Hepatocyte (in vitro differentiated cells): ENCODE results near the gene CTDSP2.

ENCODE experiments used
- EZH2 ChIP-seq: fragments of 200-600 bp; sonication (generic); IDR thresholded peaks from 2 replicates; pipeline ENCODE4 v1.6.1; 2016; ENCODE audit warnings: antibody characterized with exemption, mild to moderate bottlenecking, borderline replicate concordance
- EZH2phosphoT487 ChIP-seq: fragments of 200-600 bp; sonication (generic); IDR thresholded peaks from one replicate; pipeline ENCODE4 v1.6.1; 2018; ENCODE audit warnings: antibody characterized with exemption, mild to moderate bottlenecking, low read depth, moderate library complexity; ENCODE audit not compliant: unreplicated experiment, severe bottlenecking
- TF ChIP-seq, protein P1 (sequence below): fragments of 200-600 bp; sonication (generic); IDR thresholded peaks from 2 replicates; pipeline ENCODE4 v1.5.1; 2016; ENCODE audit warnings: antibody characterized with exemption, mild to moderate bottlenecking; ENCODE audit not compliant: poor library complexity

- TF ChIP-seq, protein P1, sequence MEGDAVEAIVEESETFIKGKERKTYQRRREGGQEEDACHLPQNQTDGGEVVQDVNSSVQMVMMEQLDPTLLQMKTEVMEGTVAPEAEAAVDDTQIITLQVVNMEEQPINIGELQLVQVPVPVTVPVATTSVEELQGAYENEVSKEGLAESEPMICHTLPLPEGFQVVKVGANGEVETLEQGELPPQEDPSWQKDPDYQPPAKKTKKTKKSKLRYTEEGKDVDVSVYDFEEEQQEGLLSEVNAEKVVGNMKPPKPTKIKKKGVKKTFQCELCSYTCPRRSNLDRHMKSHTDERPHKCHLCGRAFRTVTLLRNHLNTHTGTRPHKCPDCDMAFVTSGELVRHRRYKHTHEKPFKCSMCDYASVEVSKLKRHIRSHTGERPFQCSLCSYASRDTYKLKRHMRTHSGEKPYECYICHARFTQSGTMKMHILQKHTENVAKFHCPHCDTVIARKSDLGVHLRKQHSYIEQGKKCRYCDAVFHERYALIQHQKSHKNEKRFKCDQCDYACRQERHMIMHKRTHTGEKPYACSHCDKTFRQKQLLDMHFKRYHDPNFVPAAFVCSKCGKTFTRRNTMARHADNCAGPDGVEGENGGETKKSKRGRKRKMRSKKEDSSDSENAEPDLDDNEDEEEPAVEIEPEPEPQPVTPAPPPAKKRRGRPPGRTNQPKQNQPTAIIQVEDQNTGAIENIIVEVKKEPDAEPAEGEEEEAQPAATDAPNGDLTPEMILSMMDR: no peak
- no peak for TF ChIP-seq EZH2
- no peak for TF ChIP-seq EZH2phosphoT487
Measured at GRCh38 chr12:57882575-57882974, 36.0 kb upstream of the CTDSP2 start.
